IPS DF 4.7 (cell line): ENCODE results near the gene NRL.
"Not testable (repeated sequence)": the region's sequence is repeated elsewhere in the genome, so short reads cannot be mapped to it uniquely, and the experiment has no call there.

ENCODE experiments used
- DNase-seq: peaks from one replicate; pipeline ENCODE4 v3.0.0-alpha.2; 2013; ENCODE audit warnings: low spot score; ENCODE audit errors: extremely low read depth

Gene NRL

DNA sequence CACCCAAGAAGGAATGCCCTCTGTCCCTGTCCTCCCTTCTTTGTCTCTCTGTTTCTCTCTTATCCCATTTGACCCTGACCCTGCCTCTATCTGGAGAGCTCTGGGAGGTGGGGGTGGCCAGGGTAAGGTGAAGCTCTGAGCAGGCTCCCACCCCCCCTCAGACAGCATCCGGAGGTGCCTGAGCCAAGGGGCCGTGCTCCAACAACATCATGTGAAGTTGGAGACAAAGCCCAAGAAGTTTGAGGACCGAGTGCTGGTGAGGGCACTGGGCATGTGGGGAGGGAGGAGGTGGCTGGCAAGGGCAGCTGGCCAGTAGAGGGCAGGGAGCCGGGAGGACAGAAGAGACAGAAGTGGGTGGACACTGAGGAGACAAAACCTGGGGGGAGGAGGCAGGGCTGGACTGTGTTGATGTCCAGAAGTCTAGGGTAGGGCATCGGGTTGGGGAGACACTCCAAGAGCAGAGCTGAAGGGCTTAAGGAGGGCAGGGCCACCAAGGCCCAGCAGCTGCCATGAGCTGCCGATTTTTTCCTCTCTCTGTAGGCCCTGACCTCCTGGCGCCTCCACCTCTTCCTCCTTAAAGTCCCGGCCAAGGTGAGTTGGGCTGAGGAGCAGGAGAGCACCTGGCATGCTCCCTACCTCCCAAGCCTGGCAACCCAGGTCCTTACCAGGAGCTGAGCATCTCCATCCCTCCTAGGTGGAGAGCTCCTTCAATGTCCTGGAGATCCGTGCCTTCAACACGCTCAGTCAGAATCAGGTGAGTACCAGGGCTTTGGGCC is 61.0 kb downstream of the NRL start:
- no peak for DNase-seq

DNA sequence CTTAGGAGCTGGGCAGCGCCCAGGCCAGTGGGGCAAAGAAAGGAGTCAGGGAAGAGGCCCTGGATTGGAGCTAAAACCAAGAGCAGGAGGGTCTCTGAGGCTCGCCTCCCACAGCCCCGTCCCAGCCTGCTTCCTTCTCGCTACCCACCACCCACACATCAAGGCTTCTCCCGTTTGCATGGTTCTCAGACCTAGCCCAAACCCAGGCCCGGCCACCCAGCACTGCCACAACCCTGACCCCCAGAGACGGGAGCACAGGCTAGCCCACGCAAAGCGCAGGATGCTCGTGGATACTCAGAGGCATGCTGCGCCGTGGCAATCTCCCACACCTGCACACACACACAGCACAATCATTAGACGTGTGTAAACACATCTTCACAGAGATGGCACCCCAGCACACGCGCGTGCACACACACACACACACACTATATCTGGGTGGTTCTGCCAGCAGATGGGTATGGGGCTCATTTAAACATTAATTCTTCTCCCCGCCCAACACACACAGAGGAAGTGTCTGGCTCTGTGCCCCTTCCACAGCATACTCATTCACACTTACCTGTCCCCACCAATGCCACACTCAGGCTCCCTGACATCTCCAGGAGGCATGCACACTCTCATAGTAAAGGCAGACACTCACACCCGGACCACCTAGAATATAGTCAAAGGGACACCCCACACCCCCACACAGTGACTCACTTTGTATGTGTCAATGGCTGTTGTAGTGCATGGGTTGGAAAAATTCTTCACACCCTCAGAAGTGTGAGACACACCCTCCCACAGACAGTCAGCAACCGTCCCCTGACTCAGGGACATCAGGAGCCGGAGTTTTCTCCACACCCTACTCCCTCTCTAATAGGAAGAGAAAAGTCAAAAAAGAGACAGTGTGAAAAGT is 61.8 kb downstream of the NRL start:
- DNase-seq: no peak

DNA sequence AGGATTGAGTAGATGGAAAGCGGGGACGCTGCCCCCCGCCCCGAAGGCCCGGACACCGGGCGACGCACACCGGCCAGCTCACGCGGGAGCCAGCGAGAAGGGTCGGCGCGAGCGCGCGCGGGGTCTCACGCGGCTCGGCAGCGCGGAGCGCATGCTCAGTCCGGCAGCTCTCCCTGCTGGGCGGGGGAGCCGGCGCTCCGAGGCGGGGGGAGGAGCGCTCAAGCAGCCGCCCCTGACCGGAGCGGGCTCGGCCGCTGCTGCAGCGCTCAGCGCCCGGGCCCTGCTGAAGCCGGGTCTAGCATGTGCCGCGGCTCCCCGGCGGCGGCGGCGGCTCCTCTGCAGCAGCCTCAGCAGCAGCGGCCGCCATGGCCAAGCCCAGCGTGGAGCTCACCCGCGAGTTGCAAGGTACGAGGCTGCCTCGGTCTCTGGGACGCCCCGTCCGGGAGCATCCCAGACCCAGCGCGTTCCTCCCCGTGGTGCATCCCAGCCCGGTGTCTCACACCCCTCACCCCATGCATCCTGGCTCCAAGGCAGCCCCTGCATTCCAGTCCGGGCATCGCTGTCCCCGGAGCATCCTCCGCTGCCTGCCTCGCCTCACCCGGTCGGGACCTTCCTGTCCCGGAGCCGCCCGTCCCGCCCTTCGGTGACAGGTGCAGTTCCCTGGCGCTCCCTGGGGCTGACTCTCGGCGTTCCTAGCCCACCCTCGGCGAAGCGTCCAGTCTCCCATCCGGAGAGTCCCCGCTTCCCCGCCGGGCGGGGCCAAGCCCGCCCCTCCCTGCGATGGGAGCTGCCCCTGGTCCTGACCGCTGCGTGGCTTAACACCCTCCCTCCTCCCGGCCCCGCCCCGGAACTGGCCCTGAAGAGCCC is 62.7 kb downstream of the NRL start, which contains the start of gene CARMIL3:
TSS of gene CARMIL3 (plus strand) at position 221 of the 867 bp plus-strand sequence. CDS start at position 366, 145 bp downstream.
- DNase-seq: no peak

GRCh38 chr14:24051176-24051788 is 63.5 kb downstream of the NRL start:
- no peak for DNase-seq

GRCh38 chr14:24050753-24051152 is 64.0 kb downstream of the NRL start:
- not testable (repeated sequence) for DNase-seq

DNA sequence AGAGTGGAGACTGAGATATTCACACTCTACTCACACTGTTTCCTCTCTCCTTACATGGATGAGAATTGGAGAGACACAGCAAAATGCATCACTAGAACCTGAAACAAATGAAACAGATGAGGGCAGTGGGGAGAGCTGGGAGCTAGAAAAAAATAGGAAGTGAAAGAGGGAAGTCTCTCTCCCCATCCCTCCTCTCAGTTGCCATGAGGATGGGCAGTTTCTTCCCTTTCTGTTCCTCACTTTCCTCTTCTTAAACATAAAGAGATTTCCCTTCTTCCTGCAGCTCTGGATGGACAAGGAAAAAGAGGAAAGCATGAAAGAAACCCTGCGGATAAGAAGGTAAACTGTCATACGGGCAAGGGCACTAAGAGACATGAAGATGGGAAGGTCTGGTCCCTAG is 65.7 kb downstream of the NRL start:
- not testable (repeated sequence) for DNase-seq

GRCh38 chr14:24042746-24043145 is 72.0 kb downstream of the NRL start:
- DNase-seq: no peak

GRCh38 chr14:24040692-24041091 is 74.1 kb downstream of the NRL start:
- no peak for DNase-seq

DNA sequence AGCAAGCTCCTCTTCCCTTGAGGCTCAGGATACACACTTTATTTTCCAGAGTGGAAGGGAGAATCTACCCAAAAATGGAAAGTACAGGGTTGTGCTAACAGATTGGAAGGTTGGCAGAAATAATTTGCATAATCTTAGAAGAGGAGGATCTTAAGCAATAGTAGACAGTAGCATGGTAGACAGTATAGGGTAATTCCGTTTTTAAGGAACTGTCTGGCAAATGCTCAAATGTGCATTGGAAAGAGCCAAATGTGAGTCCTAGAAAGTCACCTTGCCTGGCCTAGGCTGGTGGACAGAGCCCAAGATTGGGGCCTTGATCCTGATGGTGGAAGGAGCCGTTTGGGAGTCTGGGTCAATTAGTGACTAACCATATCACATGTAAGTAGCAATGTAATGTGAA is 76.1 kb downstream of the NRL start:
- DNase-seq: no peak

- no peak for DNase-seq
Observed at GRCh38 chr14:24037658-24038037, 77.1 kb downstream of the NRL start.

DNA sequence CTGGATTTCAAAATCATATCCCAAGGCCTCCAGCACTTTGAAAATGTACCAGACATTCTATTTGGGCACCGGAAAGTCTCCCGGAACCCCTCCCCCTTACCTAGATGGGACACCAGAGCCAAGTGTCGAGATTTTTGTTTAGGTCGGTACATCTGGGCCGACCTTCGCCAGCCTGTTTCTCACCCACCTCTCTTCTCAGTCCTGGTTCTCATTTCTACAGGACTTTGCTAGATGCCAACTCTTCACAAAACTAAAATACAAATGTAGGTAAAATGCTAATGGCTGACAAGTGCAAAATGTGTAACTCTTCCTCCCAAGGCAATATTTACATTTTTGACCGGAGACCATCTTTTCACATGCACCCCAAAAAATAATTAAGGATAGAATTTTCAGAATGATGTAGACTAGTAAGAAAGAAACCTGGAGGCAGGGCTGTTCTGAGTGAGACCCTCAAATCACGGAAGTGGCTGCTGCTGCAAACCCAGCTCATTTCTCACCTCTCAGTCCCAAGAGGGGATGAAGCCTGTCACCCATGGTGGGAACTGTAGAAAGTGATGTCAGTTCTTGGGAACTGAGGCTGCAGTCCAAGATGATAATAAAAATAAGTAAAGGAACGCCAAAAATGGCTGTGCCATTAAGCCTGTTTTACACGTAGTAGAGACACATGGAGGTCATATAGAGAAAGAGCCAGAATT is 77.6 kb downstream of the NRL start:
- not testable (repeated sequence) for DNase-seq

GRCh38 chr14:24036169-24036962 is 78.4 kb downstream of the NRL start:
- DNase-seq: no peak

DNA sequence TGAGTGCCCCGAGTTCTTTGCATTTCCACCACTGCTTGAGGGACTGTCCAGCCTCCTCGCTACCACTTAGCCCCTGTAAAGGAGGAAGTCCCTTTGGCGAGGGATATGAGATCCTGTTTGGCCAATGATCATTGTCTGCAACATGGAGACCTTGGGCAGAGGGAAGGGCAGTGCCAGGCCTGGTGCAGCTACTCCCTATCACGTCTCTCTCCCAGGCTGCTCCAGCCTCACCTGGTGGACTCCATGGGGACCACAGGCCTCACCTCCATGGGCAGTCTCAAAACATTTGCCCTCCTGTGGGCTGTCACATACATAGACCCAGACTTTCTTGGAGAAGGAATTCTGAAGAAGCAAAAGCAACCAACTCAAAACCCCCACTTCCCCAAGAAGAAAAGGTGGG is 79.0 kb downstream of the NRL start:
- DNase-seq: not testable (repeated sequence)

- DNase-seq: no peak
Observed at GRCh38 chr14:24032727-24033418, 81.9 kb downstream of the NRL start.

DNA sequence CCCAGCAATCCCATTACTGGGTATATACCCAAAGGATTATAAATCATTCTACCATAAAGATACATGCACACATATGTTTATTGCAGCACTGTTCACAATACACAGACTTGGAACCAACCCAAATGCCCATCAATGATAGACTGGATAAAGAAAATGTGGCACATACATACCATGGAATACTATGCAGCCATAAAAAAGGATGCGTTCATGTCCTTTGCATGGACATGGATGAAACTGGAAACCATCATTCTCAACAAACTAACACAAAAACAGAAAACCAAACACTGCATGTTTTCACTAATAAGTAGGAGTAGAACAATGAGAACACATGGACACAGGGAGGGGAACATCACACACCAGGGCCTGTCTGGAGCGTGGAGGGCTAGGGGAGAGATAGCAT is 83.4 kb downstream of the NRL start:
- not testable (repeated sequence) for DNase-seq

DNA sequence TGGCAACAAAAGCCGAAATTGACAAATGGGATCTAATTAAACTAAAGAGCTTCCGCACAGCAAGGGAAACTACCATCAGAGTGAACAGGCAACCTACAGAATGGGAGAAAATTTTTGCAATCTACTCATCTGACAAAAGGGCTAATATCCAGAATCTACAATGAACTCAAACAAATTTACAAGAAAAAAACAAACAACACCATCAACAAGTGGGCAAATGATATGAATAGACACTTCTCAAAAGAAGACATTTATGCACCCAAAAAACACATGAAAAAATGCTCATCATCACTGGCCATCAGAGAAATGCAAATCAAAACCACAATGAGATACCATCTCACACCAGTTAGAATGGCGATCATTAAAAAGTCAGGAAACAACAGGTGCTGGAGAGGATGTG is 85.1 kb downstream of the NRL start:
- not testable (repeated sequence) for DNase-seq
